ENCODE data around the gene FHIT.

DNA sequence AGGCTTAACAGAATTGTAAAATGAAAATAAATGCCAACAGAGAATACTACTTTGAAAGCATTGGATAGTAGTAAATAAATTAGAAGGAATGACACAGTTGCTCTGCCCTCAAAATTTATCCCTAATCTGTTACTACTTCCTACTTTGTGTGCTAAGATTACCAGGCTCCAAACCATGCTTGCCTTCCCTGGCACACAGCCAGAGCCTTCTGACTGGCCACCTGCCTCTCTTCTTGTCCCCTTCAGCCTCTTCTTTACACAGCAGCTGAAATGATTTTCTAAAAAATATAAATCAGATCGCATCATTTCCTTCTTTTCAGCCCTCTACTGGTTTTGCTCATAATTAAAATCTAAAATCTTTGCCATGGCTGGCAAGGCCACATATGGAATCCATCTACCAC is 334.1 kb downstream of the FHIT start:
- TF ChIP-seq, protein P1, sequence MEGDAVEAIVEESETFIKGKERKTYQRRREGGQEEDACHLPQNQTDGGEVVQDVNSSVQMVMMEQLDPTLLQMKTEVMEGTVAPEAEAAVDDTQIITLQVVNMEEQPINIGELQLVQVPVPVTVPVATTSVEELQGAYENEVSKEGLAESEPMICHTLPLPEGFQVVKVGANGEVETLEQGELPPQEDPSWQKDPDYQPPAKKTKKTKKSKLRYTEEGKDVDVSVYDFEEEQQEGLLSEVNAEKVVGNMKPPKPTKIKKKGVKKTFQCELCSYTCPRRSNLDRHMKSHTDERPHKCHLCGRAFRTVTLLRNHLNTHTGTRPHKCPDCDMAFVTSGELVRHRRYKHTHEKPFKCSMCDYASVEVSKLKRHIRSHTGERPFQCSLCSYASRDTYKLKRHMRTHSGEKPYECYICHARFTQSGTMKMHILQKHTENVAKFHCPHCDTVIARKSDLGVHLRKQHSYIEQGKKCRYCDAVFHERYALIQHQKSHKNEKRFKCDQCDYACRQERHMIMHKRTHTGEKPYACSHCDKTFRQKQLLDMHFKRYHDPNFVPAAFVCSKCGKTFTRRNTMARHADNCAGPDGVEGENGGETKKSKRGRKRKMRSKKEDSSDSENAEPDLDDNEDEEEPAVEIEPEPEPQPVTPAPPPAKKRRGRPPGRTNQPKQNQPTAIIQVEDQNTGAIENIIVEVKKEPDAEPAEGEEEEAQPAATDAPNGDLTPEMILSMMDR (IDR thresholded peaks at IDR 0.05; ENCODE audit: low read depth, low read length, poor library complexity, severe bottlenecking), result no peak
- TF ChIP-seq EZH2phosphoT487 (IDR thresholded peaks at IDR 0.05; ENCODE audit: borderline replicate concordance, low read length), result no peak
